OCI-LY1 (cell line): ENCODE data around the gene ANXA3.
A peak's percentile ranks its signal among the peaks of the same experiment; 100 is the strongest.

Experiments used
- H2AFZ ChIP-seq: fragments of 200-600 bp; sonication (generic), shearing (Covaris generic); 2 replicates; pipeline ENCODE4 v1.6.0; 2014; ENCODE audit warnings: antibody characterized with exemption, mild to moderate bottlenecking, low read length
- H3F3A ChIP-seq: fragments of 200-600 bp; sonication (generic), shearing (Covaris generic); 2 replicates; pipeline ENCODE4 v1.6.0; 2014; ENCODE audit warnings: mild to moderate bottlenecking, antibody characterized with exemption, low read length, moderate library complexity; ENCODE audit not compliant: insufficient read depth
- H3K27ac ChIP-seq: fragments of 200-600 bp; sonication (generic); 2 replicates; pipeline ENCODE4 v1.5.1; 2014; ENCODE audit warnings: low read length, mixed run types, mild to moderate bottlenecking, low read depth; ENCODE audit not compliant: poor library complexity, severe bottlenecking
- H3K27me3 ChIP-seq: fragments of 200-600 bp; sonication (generic); 2 replicates; pipeline ENCODE4 v1.6.0; 2014; ENCODE audit warnings: antibody characterized with exemption, mild to moderate bottlenecking, low read length, moderate library complexity; ENCODE audit not compliant: insufficient read depth
- H3K36me3 ChIP-seq: fragments of 200-600 bp; sonication (generic); 2 replicates; pipeline ENCODE4 v1.6.1; 2014; ENCODE audit warnings: mild to moderate bottlenecking, antibody characterized with exemption, low read length, moderate library complexity, mixed read lengths; ENCODE audit not compliant: insufficient read depth
- H3K4me1 ChIP-seq: fragments of 200-600 bp; sonication (generic); 2 replicates; pipeline ENCODE4 v1.5.1; 2014; ENCODE audit warnings: mild to moderate bottlenecking, low read length, moderate library complexity; ENCODE audit not compliant: insufficient read depth, severe bottlenecking
- H3K4me2 ChIP-seq: fragments of 200-600 bp; sonication (generic), shearing (Covaris generic); 2 replicates; pipeline ENCODE4 v1.6.1; 2014; ENCODE audit warnings: low read length
- H3K4me3 ChIP-seq: fragments of 200-600 bp; sonication (generic); 2 replicates; pipeline ENCODE4 v1.5.1; 2014; ENCODE audit warnings: low read length, low read depth, mild to moderate bottlenecking, mixed read lengths; ENCODE audit not compliant: poor library complexity, severe bottlenecking
- H3K79me2 ChIP-seq: fragments of 200-600 bp; shearing (Covaris generic); 2 replicates; pipeline ENCODE4 v1.6.1; 2016; ENCODE audit warnings: mixed run types, low read length, mixed read lengths; ENCODE audit not compliant: insufficient read depth
- H3K9ac ChIP-seq: fragments of 200-600 bp; sonication (generic), shearing (Covaris generic); 2 replicates; pipeline ENCODE4 v1.6.1; 2014; ENCODE audit warnings: mild to moderate bottlenecking, low read length, mixed read lengths
- H3K9me2 ChIP-seq: fragments of 200-600 bp; sonication (generic), shearing (Covaris generic); 2 replicates; pipeline ENCODE4 v1.6.1; 2014; ENCODE audit warnings: low read depth, mild to moderate bottlenecking, low read length, mixed read lengths
- H3K9me3 ChIP-seq: fragments of 200-600 bp; shearing (Covaris generic); 2 replicates; pipeline ENCODE4 v1.6.1; 2014; ENCODE audit warnings: low read length, mixed read lengths
- H4K20me1 ChIP-seq: fragments of 200-600 bp; sonication (generic), shearing (Covaris generic); 2 replicates; pipeline ENCODE4 v1.6.0; 2016; ENCODE audit warnings: mild to moderate bottlenecking, low read length; ENCODE audit not compliant: insufficient read depth
- CTCF ChIP-seq: fragments of 200-600 bp; sonication (generic), shearing (Covaris generic); IDR thresholded peaks from 2 replicates; pipeline ENCODE4 v1.5.1; 2017; ENCODE audit warnings: mild to moderate bottlenecking, antibody characterized with exemption, low read length, moderate library complexity, mixed read lengths
- EZH2 ChIP-seq: fragments of 200-600 bp; sonication (generic), shearing (Covaris generic); IDR thresholded peaks from 2 replicates; pipeline ENCODE4 v1.8.0; 2017; ENCODE audit warnings: borderline replicate concordance, mixed run types, mild to moderate bottlenecking, antibody characterized with exemption, low read length, moderate library complexity, mixed read lengths

The ANXA3 gene

GRCh38 chr4:78622253-78622979 is 70.8 kb downstream of the ANXA3 start:
- no peak overlapping the region for H3K27ac ChIP-seq
- TF ChIP-seq EZH2 (no peak), CTCF (no peak)

GRCh38 chr4:78624048-78624447 is 72.5 kb downstream of the ANXA3 start:
- H3K9me2 ChIP-seq = no peaks in the 10 kb centered on the region

More at GRCh38 chr4:78622253-78622979, 70.8 kb downstream of the ANXA3 start:
- no peak overlapping the region for H3K4me2 ChIP-seq
- H3K9ac ChIP-seq = no peak overlapping the region
- H3K27me3 ChIP-seq = no peaks in the 10 kb centered on the region
- no peaks in the 10 kb centered on the region for H4K20me1 ChIP-seq
- H3K4me3 ChIP-seq = no peak overlapping the region
- H3K4me1 ChIP-seq = peaks cover 4% of the 10 kb centered on the region
- H2AFZ ChIP-seq = no peak overlapping the region
- no peaks in the 10 kb centered on the region for H3K9me2 ChIP-seq
- H3F3A ChIP-seq = no peaks in the 10 kb centered on the region
- H3K36me3 ChIP-seq = no peaks in the 10 kb centered on the region
- H3K9me3 ChIP-seq = no peaks in the 10 kb centered on the region
- no peaks in the 10 kb centered on the region for H3K79me2 ChIP-seq

DNA sequence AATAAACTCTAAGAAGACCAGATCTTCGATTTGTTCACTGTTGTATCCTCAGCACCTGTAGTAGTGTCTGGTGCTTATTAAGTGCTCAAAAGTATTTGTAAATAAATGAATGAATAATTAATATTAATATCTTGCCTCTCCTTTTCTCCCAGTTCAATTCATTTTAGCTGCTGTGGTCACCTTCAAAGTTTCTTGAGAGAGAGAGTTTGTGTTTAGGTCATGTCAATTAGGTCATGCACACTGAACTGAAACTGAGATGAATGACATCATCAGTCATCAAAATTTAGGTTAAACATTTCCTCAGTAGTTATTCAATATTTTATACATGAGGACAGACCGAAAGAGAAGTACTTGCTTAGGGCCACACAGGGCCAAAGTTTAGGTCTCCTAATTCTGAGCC is 73.5 kb downstream of the ANXA3 start:
- Histone ChIP-seq H3K4me1 (peaks cover 17% of the 10 kb centered on the region), H3K79me2 (no peaks in the 10 kb centered on the region), H3F3A (no peaks in the 10 kb centered on the region), H3K36me3 (no peaks in the 10 kb centered on the region), H3K27ac (no peak overlapping the region), H3K27me3 (no peaks in the 10 kb centered on the region), H2AFZ (no peak overlapping the region), H3K9me3 (no peaks in the 10 kb centered on the region), H3K4me2 (no peak overlapping the region), H3K9ac (no peak overlapping the region), H3K9me2 (no peaks in the 10 kb centered on the region), H3K4me3 (no peak overlapping the region), H4K20me1 (no peaks in the 10 kb centered on the region)
- no peak for TF ChIP-seq EZH2
- TF ChIP-seq CTCF = no peak

More at GRCh38 chr4:78624048-78624447, 72.5 kb downstream of the ANXA3 start:
- H3F3A ChIP-seq = no peaks in the 10 kb centered on the region
- H2AFZ ChIP-seq = peak overlapping the region; percentile 83
- peaks cover 7% of the 10 kb centered on the region for H3K4me1 ChIP-seq
- no peaks in the 10 kb centered on the region for H3K9me3 ChIP-seq
- no peak overlapping the region for H3K4me3 ChIP-seq
- H3K36me3 ChIP-seq = no peaks in the 10 kb centered on the region
- no peak overlapping the region for H3K4me2 ChIP-seq
- no peaks in the 10 kb centered on the region for H3K79me2 ChIP-seq
- H3K9ac ChIP-seq = no peak overlapping the region
- TF ChIP-seq EZH2 = no peak
- no peak for TF ChIP-seq CTCF
- H4K20me1 ChIP-seq = no peaks in the 10 kb centered on the region
- H3K27me3 ChIP-seq = no peaks in the 10 kb centered on the region
- H3K27ac ChIP-seq = no peak overlapping the region
